HG02623 (cell line): ENCODE measurements around the gene MRPL55.

ENCODE experiments used
- ATAC-seq: cut with Tn5 transposase; IDR thresholded peaks from one replicate; pipeline ENCODE4 v1.9.1; 2021; ENCODE audit warnings: moderate library complexity; ENCODE audit not compliant: unreplicated experiment

Gene MRPL55

DNA sequence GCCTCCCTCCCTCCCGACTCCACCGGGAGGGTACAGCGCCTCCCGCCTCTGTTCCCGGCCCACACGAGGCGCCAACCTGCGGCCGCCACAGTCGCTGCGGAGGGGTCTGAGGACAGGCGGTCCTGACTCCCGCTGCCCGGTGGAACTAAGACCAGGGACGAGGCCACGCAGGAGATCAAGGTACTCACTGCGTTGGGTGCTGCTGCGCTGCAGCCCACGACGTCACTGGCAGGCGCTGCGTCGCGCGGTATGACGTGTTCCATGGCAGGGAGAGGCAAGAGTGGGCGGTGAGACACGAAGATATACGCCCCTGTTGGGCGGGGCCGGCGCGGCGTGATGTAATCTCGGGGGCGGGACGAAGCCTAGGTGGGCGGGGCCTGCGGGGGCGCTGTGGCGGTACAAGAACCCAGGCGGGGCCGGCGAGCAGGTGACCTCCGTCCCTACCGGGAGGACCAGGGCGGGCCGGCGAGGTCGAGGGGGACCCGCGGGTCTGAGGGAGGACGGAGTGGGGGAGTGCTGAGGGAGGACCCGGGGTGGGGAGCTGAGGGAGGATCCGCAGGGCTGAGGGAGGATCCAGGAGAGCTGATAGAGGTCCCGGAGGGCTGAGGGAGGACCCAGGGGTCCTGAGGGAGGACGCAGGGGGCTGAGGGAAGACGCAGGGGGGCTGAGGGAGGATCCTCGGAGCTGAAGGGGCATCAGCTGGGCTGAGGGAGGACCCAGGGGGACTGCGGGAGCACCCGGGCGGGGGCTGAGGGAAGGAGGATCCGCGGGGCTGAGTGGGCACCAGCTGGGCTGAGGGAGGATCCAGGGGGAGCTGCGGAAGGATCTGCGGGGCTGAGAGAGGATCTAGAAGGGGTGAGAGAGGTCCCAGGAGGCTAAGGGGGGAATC lies at the start of gene MRPL55:
TSS of gene MRPL55 (minus strand) at position 227 of the 889 bp plus-strand sequence. CDS start 1,039 bp downstream, outside the sequence.
- ATAC-seq = peak; percentile 86

DNA sequence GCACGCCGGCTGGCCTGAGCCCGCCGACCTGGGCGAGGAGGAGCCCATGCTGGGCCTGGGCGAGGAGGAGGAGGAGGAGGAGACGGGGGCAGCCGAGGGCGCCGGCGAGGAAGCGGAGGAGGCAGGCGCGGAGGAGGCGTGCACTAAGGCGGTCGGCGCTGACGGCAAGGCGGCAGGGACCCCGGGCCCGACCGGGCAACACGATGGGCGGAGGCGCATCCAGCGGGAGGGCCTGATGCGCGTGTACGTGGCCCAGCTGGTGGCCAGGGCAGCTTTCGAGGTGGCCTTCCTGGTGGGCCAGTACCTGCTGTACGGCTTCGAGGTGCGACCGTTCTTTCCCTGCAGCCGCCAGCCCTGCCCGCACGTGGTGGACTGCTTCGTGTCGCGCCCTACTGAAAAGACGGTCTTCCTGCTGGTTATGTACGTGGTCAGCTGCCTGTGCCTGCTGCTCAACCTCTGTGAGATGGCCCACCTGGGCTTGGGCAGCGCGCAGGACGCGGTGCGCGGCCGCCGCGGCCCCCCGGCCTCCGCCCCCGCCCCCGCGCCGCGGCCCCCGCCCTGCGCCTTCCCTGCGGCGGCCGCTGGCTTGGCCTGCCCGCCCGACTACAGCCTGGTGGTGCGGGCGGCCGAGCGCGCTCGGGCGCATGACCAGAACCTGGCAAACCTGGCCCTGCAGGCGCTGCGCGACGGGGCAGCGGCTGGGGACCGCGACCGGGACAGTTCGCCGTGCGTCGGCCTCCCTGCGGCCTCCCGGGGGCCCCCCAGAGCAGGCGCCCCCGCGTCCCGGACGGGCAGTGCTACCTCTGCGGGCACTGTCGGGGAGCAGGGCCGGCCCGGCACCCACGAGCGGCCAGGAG lies 49.3 kb upstream of the MRPL55 start:
- ATAC-seq = no peak

DNA sequence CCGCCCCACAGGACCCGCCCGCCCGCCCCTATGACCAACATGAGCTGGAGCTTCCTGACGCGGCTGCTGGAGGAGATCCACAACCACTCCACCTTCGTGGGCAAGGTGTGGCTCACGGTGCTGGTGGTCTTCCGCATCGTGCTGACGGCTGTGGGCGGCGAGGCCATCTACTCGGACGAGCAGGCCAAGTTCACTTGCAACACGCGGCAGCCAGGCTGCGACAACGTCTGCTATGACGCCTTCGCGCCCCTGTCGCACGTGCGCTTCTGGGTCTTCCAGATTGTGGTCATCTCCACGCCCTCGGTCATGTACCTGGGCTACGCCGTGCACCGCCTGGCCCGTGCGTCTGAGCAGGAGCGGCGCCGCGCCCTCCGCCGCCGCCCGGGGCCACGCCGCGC lies 48.6 kb upstream of the MRPL55 start:
- no peak for ATAC-seq

DNA sequence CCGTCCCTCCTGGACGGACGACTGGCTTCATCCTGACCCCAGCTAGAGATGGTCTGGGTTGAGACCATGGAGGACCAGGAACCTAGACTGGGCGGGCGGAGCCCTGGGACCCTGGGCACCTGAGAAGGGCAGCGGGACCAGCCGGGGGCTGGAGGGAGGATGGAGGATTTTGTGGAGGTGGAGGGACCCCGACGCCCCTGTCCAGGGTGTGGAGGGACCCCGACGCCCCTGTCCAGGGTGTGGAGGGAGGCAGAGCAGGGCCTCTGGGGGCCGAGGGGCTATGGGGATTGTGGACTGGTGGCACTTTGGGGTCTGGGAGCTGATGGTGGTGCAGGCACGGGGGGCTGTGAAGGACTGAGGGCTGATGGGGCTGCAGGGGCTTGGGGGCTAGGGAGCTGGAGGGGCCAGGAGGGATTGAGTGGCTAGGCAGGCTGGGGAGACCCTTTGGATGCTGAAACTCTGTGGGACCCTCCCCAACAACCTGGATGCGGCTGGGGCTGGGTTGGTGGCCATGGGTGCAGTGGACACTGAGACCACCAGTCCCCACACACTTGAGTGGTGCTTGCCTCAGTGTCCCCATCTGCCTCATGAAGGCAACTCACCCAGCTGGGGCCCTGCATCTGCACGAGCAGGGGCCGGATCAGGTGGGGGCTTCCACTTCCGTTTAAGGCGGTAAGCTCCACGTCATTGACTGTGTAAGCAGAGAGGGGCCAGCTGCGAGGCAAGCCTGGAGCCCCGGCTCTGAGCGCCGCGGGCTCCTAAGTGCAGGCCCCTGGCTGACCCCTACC lies 48.0 kb upstream of the MRPL55 start:
- ATAC-seq = no peak

DNA sequence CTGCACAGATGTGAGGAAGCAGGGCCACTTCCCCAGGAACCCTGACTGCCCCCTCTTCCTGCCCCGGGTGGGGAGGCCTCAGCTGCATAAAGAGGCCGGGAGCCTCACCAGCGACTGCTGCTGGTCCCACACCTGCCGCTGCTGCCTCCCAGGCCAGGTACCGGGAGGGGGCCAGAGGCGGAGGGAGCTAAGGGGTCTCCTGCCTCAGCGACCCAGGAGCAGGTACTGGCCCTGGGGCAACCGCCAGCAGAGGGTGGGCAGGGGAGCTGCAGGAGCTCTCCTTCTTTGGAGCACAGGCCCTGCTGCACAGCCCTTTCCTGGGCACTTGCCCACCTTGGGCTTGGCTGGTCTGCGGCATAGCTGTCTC lies 47.4 kb upstream of the MRPL55 start:
- ATAC-seq = no peak

DNA sequence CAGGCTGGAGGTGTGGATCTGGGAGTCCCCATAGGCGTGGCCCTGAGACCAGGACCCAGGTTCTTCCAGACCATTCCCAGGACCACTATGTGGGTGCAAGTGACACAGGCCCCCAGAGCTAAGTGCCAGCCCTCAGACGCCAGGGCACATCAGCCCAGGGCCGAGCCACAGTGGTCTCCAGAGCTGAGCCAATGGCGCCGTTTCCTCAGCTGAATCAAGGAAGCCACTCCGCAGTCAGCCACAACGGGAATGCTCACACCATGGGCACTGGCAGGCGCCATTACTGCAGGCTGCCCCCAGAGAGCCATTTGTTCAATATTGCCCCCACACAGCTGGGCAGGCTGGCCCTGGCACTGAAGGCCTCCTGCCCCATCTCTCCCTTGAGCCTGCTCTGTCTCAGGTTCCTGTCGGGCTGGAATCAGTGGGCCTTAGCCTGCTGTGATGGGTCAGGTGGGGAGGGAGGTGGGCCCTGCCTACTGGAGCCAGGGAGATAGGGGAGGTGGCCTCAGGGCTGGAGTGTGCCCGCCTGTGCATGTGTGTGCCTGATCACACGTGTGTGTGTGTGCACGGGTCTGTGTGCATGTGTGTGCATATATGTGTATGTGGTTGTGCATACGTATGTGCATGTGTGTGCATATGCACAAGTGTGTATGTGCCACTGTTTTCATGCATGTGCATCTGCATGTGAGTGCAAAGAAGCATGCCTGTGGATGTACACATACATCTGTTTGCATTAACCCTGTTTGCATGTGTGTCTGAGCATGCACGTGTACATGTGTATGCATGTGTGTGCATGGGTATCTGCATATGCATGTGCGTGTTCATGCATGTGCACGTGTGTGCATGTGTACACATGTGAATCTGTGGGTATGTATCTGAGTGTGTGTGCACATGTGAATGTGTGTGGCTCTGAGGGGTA lies 46.8 kb upstream of the MRPL55 start:
- ATAC-seq = no peak

DNA sequence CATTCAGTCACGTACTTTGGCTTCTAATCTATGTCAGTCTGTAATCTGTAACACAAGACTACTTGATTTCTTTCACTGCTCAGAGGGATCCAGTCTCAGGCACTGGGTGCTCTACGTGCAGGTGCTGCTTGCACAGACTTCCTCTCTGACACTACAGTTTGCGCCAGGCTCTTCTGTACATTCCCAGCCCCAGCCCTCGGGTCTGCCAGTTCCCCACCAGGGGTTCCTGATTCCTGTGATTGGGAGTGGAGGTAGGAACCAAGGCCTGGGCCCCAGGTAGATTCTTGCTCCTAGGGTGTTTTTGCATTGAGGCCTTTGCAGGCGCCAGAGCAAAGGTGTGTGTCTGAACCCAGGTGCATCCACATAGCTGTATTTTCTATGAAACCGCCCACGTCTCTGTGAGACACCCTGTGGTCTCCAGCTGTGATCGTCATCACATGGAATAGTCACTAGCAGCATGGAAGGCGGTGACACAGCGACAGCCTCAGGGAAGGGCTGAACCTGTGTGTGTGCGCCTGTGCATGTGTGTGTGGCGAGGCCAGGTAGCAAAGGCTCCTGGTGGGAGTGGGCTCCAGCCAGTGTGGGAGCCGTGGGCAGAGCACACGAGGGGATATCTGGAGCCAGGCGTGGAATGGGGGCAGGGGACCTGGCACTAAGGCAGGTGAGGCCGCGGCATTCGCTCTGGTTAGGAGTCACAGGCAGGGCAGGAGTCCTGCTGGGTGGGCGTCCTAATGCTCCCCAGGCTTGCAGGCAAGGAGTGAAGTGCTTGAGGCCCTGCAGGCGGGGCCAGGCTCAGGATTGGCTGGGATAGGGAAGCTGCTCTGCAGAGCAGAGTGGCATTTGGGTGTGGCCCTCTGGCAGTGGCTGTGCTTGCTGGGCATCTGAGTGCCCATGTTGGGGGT lies 45.8 kb upstream of the MRPL55 start:
- ATAC-seq = no peak

DNA sequence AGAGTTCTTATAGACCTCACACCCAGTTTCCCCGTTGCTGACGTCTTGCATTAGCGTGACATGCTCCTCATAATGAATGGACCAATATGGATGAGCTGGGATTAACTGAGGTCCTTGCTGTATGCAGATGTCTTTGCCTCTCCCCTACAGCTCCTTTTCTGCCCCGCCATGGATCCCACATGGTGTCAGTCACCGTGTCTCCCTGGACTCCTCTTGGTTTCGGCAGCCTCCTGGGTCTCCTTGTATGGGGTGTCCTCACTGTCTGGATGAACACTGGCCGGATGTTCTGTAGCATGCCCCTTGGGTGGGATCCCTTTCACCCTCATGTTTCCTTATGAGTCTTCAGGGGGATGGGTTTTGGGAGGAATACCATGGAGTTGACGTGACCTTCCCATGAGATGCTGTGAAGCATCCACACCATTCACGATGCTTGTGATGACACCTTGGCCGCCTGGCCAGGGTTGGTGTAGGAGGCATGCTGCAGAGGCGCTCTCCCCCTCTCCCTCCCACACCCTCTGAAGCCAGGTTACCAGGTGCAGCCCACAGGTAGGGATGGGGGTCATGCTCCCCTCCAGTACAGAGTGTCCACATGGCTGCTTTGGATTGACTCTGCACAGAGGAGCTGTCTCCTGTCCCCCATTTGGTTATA lies 45.0 kb upstream of the MRPL55 start:
- no peak for ATAC-seq

DNA sequence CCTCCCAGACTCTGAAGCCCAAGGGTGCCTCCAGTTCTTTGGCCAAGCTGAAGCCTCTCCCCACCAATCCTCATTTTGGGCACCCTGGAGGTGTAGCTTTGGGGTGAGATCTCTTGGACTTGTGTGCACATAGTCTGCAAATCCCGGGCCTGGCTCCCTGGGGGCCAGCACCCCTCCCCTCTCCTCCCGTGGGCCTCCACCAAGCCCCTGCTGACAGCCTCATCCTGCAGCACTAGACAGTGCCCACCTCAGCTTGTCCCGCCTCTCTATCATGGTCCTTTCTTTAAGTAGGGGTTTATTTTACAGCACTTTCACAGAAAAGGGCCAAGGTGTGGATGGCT lies 43.8 kb upstream of the MRPL55 start:
- ATAC-seq = no peak

DNA sequence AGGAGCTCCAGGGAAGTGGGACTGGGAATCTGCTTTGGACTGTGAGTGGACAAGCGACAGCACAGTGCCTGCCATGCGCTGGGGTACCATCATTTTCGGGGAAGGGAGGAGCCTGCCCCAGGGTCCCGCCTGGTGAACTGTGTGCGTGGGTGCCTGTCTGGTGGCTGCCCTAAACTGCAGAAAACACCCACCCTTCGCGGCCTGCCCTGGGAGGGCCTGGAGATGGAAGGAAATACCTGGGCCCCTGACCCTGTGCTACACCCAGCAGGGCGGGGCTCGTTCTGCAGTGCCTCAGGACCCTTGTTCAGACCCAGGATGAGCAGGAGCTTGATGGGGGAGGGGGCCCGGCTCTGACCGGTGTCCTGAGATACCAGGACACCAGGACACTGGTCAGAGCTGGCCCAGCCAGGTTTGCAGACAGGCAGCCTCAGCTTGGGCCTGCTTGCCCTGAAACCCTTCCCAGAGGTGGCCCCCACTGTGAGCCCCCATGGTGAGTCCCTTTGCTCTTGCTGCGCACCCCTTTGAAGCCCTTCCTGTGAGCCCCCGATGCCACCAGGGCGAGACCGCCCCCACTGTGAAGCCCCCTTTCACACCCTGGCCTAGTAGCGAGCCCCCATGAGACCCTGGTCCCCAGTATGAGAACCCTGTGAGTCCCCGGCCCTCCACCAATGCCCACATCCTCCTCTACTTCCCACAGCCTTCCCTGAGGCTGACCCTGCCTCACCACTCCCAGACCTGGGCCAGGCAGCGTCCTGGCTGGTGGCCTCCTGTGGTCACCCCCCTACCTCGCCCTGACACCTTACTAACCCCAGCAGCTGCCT lies 43.2 kb upstream of the MRPL55 start:
- no peak for ATAC-seq

DNA sequence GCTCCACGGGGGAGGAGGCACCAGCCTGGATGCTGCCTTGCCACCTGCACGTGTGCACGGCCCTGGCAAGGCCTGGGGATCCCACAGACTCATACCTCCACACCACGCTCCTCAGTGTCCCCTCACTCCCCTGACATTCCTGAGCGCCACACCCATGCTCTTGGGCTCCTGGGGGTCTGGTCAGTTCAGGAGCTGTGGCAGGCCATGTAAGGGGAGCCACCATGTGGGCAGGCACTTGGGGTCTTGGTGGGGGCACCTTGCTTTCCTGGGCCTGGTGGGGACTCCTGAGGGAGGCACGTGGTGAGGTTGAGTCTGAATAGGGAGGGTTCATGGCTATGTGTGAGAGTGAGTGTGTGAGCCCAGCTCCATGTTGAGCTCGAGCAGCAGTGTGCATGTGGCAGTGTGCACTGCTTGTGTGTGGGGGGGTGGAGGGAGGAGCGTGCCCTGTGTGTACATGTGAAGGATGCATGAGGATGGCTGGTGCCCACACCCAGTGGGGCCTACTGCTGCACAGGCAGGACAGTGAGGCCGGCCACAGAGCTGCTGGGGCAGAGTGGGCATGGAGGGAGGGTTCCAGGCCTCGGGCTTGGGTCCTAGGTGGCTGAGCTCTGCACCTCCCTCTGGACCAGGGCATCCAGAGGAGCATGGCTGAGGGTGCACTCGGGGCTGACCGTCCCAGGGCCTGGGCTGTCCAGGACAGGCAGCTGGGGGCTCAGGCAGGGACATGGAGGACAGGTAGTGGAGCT lies 42.3 kb upstream of the MRPL55 start:
- no peak for ATAC-seq

DNA sequence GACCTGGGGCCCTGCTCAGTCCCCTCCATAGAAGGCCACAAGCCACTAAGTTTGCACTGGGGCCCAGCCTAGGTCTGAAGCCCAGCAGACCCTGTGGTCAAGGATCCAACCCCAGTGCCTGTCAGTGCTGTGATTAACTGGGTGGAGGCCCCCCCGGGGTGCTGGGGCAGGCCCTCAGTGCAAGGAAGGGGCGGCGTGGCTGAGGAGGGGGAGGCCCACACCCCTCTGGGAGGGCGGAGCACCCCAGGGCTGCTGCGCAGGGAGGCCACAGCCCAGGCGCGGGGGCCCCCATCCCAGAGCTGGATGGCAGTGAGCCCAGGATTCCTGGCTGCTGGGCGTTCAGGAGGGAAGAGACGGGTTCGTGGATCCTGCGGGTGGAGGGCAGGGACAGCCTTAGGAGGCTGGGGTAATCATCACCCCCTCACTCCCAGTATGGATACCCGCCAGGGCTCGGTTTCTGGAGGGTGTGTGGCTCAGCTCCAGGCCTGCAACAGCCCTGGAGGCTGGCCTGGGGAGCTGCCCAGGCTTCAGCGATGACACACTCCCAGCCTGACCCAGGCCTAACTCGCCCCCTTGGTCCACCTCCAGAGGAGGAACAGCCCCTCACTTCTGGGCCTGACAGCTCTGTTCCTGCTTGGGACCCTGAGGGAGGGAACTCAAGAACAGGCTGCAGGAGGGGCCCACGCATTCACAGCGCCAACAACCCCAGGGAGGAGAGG lies 41.5 kb upstream of the MRPL55 start:
- no peak for ATAC-seq

DNA sequence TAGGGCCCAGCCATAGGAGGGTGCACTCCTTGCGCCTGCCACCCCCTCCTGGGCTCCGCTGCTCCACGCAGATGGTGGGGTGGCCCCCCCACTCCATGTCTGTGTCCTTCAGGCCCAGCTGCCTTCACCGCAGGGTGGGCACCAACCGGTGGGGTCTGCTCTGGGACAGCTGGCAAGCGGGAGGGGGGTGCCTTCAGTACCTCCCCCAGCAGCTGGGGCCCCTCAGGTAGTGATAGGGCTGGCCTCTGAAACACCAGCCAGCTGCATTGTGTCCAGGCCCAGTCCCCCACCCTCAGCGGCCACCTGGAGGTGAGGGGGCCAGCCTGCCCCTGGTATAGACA lies 41.0 kb upstream of the MRPL55 start:
- ATAC-seq = no peak

DNA sequence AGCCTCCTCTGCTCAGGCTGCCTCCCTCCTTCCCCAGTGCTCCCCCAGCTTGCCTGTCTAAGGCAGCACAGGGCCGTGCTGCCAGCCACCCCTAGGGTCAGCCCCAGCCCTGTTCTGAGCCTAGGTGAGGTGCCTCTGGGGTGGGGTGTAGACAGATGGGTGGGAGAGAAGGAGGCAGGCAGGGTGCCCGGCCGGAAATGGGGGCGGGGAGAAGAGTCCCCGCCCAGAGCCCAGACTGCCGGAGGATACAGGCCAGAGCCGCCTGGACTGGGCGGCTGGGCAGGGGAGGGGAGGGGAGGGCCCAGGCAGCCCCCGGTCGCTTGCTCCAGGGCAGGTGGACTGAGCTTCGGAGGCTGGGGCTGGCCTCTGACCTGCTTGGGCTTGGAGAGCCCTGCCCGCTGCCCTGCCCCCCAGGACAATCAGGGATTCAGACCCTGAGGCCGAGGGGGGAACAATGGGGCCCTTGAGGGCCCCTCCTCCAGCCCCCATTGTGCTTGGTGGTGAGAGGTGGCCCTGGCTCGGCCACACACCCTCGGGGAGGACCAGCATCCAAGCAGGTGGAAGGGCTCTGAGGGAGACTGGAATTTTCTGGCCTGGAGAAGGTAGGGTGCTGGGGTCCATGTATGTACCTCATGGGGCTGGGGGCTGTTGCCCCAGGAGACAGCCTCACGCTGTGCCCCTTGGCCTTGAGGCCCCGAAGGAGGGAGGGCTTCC lies 40.5 kb upstream of the MRPL55 start, which contains the start of gene GJC2:
TSS of gene GJC2 (plus strand) at position 525 of the 714 bp plus-strand sequence. CDS start 7,829 bp downstream, outside the sequence.
- ATAC-seq = no peak

DNA sequence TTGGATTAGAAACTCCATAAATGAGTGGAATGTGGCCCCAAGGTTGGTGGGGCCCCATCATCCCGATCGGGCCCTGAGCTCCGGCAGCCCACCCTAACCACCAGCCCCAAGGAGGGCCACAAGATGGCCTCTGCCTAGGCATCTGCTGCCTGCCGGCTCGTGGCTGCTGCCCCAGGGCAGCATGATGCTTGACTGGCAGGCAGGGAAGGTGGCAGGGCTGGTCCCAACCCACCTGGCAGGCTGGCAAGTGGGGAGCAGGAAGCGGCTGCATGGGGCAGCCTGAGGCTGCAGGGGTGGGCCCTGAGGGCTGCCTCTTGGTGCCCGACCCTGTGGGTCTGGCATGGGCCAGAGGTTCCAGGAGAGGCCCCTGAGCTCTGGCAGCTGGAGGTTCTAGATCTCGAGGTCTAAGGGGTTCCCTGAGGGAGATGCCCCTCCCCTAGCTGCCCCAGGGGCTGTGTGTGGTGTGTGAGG lies 39.9 kb upstream of the MRPL55 start:
- no peak for ATAC-seq
